Glutamatergic neuron (in vitro differentiated cells): ENCODE measurements around the gene PHACTR3. TPM values are rescaled to one million over a fixed set of nuclear protein-coding genes. Genes with fewer than 3 reads are reported as not detected.

ENCODE experiments used
- DNase-seq: peaks from one replicate; pipeline ENCODE4 v3.0.0; 2022
- H3K27ac Mint-ChIP-seq: one replicate; pipeline ENCODE4 v1.8.0; 2020; ENCODE audit warnings: mild to moderate bottlenecking, mixed read lengths, inconsistent platforms; ENCODE audit not compliant: unreplicated experiment
- H3K27me3 Mint-ChIP-seq: one replicate; pipeline ENCODE4 v1.8.0; 2020; ENCODE audit warnings: mild to moderate bottlenecking, moderate library complexity, mixed read lengths, inconsistent platforms; ENCODE audit not compliant: unreplicated experiment
- H3K36me3 Mint-ChIP-seq: one replicate; pipeline ENCODE4 v1.8.0; 2020; ENCODE audit warnings: mild to moderate bottlenecking, mixed read lengths, inconsistent platforms; ENCODE audit not compliant: unreplicated experiment
- H3K4me1 Mint-ChIP-seq: one replicate; pipeline ENCODE4 v1.8.0; 2020; ENCODE audit warnings: mild to moderate bottlenecking, low read depth, mixed read lengths, inconsistent platforms; ENCODE audit not compliant: unreplicated experiment
- H3K4me3 Mint-ChIP-seq: one replicate; pipeline ENCODE4 v1.8.0; 2020; ENCODE audit warnings: mild to moderate bottlenecking, mixed read lengths, inconsistent platforms; ENCODE audit not compliant: unreplicated experiment
- H3K9me3 Mint-ChIP-seq: one replicate; pipeline ENCODE4 v1.8.0; 2020; ENCODE audit warnings: mild to moderate bottlenecking, moderate library complexity, mixed read lengths, inconsistent platforms; ENCODE audit not compliant: unreplicated experiment
- total RNA-seq: library from RNA; stranded (reverse); fragmentation: NEBNext Ultra II Directional; extraction: Animal tissue kit (Norgen Biotek cat#: 25700); gene quantifications from one replicate; pipeline ENCODE4 v1.2.1, GENCODE V29; 2021; ENCODE audit not compliant: unreplicated experiment
- TF ChIP-seq, protein P1 (sequence below): fragments of 200-600 bp; sonication (generic); IDR thresholded peaks from one replicate; pipeline ENCODE4 v1.5.0; 2021; ENCODE audit not compliant: partially characterized antibody, unreplicated experiment

PHACTR3 gene
- total RNA-seq, 1 donor from 2014 or later, result 37.0 TPM

DNA sequence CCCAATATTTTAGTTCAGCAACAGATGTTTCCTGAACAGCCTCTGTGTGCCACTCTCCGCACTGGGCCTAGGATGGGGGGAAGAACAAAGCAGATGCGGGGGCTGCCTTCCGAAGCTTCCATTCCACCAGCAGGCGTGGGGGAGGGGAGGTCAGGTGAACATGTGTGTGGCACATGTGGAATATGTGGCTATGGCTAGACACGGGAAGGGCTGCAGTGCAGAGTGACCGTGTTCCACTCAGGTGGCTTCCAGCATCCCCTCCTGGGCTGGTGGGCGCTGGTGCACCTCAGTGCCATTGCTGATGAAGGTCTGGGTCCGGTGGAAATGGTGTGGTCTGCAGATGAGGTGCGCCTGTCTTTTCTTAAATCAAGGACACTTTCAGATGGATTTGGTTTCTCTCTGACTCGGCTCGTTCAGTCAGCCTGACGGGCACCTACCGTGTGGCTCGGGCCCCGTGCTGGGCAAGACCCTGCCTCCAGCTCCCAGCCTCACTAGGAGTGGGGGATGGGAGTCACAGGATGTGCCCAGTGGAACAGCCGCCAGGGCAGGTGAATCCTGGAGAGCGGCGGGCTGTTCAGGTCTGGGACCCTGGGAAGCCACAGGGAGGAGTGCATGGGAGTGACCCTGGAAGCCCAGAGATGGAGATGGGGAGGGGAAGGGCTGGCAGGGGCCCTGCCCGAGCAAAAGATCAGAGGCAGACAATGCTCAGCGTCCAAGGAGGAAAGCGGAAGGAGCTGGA is 218.1 kb downstream of the PHACTR3 start:
- TF ChIP-seq, protein P1, sequence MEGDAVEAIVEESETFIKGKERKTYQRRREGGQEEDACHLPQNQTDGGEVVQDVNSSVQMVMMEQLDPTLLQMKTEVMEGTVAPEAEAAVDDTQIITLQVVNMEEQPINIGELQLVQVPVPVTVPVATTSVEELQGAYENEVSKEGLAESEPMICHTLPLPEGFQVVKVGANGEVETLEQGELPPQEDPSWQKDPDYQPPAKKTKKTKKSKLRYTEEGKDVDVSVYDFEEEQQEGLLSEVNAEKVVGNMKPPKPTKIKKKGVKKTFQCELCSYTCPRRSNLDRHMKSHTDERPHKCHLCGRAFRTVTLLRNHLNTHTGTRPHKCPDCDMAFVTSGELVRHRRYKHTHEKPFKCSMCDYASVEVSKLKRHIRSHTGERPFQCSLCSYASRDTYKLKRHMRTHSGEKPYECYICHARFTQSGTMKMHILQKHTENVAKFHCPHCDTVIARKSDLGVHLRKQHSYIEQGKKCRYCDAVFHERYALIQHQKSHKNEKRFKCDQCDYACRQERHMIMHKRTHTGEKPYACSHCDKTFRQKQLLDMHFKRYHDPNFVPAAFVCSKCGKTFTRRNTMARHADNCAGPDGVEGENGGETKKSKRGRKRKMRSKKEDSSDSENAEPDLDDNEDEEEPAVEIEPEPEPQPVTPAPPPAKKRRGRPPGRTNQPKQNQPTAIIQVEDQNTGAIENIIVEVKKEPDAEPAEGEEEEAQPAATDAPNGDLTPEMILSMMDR, result no peak
- Mint-ChIP-seq H3K9me3 (peaks cover 2% of the 10 kb centered on the region), H3K4me1 (peaks cover 19% of the 10 kb centered on the region), H3K27me3 (peaks cover 5% of the 10 kb centered on the region), H3K27ac (no peak overlapping the region), H3K36me3 (peaks cover 10% of the 10 kb centered on the region), H3K4me3 (no peak overlapping the region)
- no peak for DNase-seq

DNA sequence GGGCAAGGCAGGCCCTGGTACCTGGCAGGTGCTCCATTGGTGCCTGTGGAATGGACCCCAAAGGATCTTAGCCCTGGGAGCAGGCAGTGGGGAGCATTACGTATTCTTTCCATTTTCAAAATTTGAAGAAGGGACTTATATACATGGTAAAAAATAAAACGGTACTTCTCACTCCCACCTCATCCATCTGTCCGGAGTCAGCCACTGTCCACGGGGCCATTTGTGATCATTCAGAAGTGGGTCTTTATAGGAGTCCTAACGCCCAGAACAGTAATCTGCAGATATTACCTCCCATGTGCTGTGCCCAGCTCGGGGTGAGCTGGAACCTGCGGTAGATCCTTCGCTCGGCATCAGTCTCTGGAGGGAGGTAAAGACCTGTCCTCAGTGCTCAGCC is 218.7 kb downstream of the PHACTR3 start:
- peaks cover 5% of the 10 kb centered on the region for H3K27me3 Mint-ChIP-seq
- peaks cover 2% of the 10 kb centered on the region for H3K9me3 Mint-ChIP-seq
- no peak for DNase-seq
- TF ChIP-seq, protein P1, result no peak
- peaks cover 19% of the 10 kb centered on the region for H3K4me1 Mint-ChIP-seq
- H3K27ac Mint-ChIP-seq, result no peak overlapping the region
- H3K4me3 Mint-ChIP-seq, result peak overlapping the region; percentile 25
- peaks cover 10% of the 10 kb centered on the region for H3K36me3 Mint-ChIP-seq

DNA sequence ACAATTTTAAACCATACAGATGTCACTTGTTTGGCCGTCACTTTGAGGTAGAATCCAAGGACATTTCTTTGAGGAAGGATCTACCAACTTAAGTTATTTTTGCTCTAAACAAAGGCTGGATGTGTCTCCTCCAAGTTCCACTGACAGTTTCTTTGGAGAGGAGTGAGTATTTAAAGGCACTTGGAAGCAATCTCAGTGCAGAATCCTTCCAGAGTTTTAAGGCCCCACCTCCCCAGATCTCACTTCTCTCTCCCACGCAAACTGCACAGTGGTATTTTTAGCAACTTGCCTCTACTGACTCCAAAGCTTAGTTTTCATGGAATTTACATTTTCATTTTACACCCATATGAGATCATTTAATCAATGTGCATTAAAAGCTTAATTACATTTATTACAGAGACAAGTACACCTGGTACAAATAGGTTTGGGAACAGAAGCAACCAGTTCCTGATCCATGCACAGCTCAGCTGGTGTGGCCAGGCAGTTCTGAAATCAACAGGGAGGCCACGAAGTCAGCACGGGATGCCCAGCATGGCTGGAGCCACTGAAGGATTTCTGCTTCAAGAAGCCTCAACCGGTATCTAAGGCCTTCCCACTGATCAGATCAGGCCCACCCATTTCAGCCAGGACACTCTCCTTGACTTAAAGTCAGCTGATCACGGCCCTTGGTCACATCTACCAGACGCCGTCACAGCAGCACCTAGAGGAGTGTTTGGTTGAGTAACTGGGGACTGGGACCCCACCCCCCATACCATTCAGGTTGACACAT is 219.3 kb downstream of the PHACTR3 start:
- Mint-ChIP-seq H3K9me3 (peaks cover 4% of the 10 kb centered on the region), H3K27me3 (peaks cover 9% of the 10 kb centered on the region), H3K4me3 (no peak overlapping the region), H3K36me3 (peaks cover 8% of the 10 kb centered on the region), H3K4me1 (peaks cover 25% of the 10 kb centered on the region), H3K27ac (no peak overlapping the region)
- DNase-seq, result no peak
- TF ChIP-seq, protein P1, result no peak

DNA sequence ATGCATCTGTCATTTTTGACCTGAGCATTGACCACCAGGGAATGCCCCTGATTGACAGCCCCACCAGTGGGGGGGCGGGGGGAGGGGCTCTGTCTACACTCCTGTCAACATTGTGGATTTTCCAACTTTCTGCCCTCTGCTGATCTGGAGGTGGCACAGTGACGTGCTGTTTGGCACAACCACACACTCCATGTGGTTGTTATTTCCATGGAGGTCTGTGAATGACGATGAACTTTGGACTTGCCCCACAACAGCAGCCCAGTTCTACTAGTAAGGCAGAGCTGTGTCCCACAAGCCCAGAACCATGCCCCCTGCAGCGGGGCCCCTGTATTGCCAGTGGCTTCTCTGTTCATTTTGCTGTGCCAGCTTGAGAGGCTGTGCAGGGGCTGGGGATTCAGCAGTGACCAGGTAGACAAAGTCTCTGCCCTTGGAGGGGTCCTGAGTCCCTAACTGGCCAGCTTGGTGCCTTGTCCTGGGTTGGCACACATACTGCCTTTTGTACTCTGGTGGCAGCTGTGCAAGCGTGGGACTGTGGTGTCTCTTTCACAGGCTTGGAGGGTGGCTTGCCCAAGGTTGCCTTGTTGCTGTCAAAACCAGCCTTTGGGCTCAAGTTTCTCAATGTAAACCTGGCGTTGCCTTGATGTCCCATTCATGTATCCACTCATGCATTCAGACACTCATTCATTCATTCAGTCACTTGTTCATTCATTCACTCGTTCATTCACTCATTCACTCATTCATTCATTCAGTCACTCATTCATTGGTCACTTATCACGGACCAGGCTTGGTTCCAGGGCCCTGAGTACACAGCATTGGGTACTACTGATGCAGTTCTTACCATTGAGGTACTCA is 220.6 kb downstream of the PHACTR3 start:
- peaks cover 10% of the 10 kb centered on the region for H3K9me3 Mint-ChIP-seq
- TF ChIP-seq, protein P1, result no peak
- no peak for DNase-seq
- H3K27me3 Mint-ChIP-seq, result peaks cover 15% of the 10 kb centered on the region
- H3K4me3 Mint-ChIP-seq, result no peak overlapping the region
- peaks cover 5% of the 10 kb centered on the region for H3K36me3 Mint-ChIP-seq
- H3K4me1 Mint-ChIP-seq, result peaks cover 35% of the 10 kb centered on the region
- no peak overlapping the region for H3K27ac Mint-ChIP-seq
